Measurements from ENCODE around the gene MYH14.
"Not testable (repeated sequence)": the region's sequence is repeated elsewhere in the genome, so short reads cannot be mapped to it uniquely, and the experiment has no call there.

MYH14 gene

GRCh38 chr19:50337031-50337430 lies 133.6 kb downstream of the MYH14 start:
- not testable (repeated sequence) for DNase-seq

GRCh38 chr19:50340331-50340730 lies 136.9 kb downstream of the MYH14 start:
- DNase-seq, result no peak

DNA sequence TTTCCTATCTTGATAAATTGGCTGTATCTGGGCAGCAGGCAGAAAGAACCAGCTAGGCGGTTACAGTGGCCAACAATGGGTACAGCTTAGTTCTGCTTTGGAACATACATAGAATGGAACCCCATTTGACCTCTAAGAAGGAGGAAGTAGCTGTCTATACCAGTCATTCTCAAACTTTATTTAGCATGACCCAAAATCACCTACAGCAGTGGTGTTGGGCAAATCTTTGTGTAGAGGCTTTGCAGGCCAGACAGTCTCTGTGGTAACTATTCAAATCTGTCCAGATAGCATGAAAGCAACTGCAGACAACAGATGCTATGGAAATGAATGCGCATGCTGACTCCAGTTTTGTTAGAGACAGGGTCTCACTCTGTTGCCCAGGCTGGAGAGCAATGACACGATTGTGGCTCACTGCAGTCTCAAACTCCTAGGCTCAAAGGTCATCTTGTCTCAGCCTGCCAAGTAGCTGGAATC lies 137.7 kb downstream of the MYH14 start:
- no peak for DNase-seq

DNA sequence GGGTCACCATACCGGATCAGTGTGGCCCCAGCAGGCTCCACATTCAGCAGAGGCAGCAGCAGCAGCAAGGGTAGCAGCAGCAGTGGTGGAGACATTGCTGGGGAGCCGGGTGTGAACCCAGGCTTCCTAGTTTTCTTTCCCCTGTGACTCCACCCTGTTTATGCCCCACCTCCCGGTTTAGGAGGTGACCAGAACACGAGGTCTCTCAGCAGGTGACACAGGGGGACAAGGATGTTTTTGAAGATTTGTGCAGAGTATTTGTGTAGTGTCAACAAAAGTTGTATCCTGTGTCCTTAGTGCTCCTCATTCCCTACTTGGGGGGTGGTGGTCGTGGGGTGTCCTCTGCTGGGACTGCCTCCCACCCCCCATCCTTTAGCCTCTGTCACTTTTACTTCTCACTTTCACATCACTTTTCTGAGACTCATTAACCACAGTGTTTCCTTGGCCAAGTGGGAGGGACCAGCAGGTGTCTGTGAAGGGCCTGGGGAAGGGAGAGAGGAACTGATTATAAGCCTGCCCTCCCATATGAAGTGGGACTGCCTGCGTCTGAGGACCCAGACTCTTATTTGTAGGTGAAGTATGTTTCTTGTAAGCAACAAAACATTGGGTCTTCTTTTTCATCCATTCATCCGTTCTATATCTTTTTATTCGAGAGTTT lies 141.4 kb downstream of the MYH14 start:
- no peak for DNase-seq

GRCh38 chr19:50347089-50347581 lies 143.7 kb downstream of the MYH14 start:
- DNase-seq, result not testable (repeated sequence)

- DNase-seq, result no peak
Observed at GRCh38 chr19:50349277-50350057, 146.0 kb downstream of the MYH14 start.

DNA sequence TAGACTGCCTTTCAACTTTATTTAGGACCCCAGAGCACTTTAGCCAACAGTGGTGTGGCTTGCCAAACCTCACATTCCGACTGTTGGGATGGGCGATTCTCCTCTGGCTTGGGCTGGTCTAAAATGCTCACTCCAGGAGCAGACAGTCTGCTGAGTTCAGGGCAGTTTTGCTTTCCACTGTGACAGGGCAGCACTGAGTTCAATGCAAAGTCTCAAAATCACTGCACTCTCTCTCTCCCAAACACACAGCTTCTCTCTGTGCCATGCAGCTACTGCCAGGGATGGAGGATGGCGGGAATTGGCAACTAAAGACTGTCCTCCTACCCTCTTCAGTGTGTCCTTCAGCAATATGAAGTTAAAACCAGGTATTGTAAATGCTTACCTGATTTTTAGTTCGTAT lies 148.8 kb downstream of the MYH14 start:
- DNase-seq, result no peak

- not testable (repeated sequence) for DNase-seq
Observed at GRCh38 chr19:50353487-50353880, 150.1 kb downstream of the MYH14 start.

DNA sequence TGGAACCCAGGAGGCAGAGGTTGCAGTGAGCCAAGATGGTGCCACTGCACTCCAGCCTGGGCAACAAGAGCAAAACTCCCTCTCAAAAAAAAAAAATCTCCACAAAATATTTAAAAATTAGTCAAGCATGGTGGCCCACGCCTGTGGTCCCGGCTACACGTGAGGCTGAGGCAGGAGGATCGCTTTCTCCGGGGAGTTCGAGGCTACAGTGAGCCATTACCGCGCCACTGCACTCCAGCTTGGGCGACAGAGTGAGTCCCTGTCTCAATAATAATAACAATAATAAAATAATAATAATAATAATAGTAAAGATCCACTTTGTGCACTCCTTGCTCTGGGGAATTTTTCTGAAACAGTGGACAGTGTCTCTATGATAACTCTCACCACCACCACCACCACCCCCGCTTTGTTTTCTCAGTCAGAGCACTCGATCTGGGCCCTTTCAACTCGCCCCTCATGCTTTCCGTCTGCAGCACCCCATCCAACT lies 153.3 kb downstream of the MYH14 start:
- no peak for DNase-seq

DNA sequence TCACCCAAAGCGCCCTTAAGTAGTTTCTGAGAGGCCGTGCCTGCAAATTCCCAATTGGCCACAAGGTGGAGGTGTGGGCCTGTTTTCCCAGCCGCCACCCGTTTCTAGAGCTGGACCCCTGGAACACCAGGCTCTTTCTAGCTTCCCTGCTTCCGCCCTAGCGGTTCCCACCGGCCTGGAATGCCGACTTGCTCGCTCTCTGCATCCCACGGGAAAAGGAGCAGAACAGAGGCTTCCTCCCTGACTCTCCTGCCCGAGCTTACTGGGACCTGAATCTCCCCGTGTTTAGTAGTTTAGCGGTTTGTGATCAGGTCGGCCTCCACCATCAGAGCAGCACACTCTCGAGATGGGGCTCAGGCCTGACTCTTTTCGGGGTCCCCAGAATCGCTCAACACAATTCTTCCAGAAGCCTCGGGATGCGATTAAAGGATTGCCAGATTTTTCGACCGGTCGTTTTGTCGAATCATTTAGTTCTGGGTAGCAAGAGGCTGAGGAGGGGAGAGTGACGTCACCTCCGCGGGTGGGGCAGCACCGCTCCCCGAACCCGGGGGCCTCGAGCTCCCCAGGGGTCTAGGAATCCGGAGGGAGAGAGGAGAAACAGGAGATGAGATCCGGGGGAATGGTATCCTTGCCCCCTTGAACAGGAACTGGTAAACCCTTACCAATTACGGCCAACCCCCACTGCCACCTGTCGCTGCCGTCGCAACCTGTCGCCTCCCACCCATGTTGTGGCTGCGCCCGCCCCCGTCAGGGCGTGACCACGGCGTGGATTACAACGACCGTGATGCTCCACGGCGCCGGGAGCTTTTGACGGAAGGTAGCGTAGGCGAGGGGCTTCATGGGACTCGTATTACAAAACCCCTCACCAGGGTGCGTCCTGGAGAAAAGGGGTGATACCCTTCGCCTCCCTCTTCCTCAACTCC lies 154.0 kb downstream of the MYH14 start:
- DNase-seq, result peak; percentile 1

DNA sequence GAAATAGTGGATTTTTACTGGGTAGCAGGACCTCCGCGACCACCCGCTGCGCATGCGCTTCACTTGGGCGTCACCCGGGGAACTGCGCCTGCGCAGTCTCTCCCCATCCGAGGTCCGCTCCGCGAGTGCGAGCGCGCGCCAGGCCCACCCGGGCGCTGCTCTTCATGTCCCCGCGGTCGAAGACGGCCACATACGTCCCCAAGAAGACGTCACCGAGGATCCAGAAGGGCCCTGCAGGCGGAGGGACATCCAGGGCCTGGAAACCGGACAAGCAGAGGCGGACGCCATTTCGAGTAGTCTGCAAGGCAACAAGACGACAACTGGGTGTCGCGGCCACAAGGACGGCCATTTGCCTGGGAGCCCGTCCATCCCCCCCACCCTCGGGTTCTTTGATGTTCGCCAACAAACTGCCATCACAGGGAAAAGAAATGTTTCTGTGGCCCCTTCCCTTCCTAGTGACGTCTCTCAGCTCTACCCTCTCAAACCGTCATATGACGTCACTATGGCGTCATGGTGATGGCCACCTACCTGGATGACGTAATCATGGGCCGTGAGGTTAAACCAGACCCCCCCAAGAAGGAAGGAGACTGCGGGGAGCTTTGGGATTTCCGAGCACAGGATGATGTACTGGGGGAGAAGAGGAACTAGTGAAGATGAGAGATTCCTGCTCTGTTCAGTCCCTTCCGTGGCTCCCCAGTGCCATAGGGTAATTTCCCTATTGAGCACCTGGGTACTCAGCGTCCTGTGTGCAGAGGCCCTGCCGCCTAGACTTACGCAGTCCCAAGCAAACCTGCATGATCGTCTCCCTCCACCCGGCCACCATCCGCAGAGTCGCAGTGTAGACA lies 155.3 kb downstream of the MYH14 start:
- no peak for DNase-seq

DNA sequence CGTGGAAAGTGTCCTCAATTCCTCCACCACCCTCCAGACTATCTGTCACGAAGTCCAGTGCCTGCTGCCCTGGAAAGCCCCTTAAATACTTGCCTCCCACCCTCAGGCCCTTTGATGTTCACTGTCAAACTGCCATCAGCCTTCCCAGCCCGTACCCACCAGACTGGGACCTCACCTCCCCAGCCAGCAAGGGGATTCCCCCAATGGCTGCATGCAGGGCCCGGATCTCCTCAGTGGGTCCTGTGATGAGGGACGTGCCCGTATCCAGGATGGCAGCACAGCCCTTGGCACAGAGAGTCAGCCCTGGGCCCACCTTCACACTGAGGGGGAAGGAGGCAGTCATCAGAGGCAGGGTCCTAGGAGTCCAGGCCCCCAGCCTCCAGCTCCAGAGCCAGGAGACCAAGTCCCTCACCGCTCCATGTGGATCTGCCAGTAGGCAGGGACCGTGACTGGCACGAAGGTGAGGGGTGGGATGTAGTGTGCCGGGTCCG lies 156.0 kb downstream of the MYH14 start:
- no peak for DNase-seq
